Spleen (tissue), 11 donors: ENCODE results near the gene MAPKAP1. TPM values are rescaled to one million over a fixed set of nuclear protein-coding genes. Genes with fewer than 3 reads are reported as not detected.

Source experiments
- DNase-seq: peaks from one replicate; pipeline ENCODE4 v3.0.0-alpha.2; 2020
- H3K27ac ChIP-seq, 8 donors: fragments of 200-600 bp; sonication (generic) in 7 of 8; 1 replicate in 4 of 8; 2 replicates in 4 of 8; pipeline versions ENCODE4 v1.5.0 to v1.8.0; 2016 to 2021; ENCODE audit warnings: inconsistent platforms in 4 of 8, mild to moderate bottlenecking in 4 of 8, moderate library complexity in 1 of 8
- H3K27me3 ChIP-seq, 7 donors: fragments of 200-600 bp; sonication (generic) in 6 of 7; replicated peaks in 1 of 7; 1 replicate in 4 of 7; 2 replicates in 3 of 7; pipeline versions ENCODE4 v1.5.0 to v1.8.0; 2016 to 2021; ENCODE audit warnings: inconsistent platforms in 3 of 7, mild to moderate bottlenecking in 1 of 7
- H3K36me3 ChIP-seq, 6 donors: fragments of 200-600 bp; sonication (generic) in 5 of 6; 1 replicate in 4 of 6; 2 replicates in 2 of 6; pipeline versions ENCODE4 v1.5.0 to v1.8.0; 2016 to 2021; ENCODE audit warnings: inconsistent platforms in 2 of 6
- H3K4me1 ChIP-seq, 6 donors: fragments of 200-600 bp; sonication (generic) in 5 of 6; 1 replicate in 3 of 6; 2 replicates in 3 of 6; pipeline versions ENCODE4 v1.5.0 to v1.8.0; 2016 to 2021; ENCODE audit warnings: inconsistent platforms in 3 of 6
- H3K4me3 ChIP-seq, 8 donors: fragments of 200-600 bp; sonication (generic) in 7 of 8; 1 replicate in 4 of 8; 2 replicates in 4 of 8; pipeline versions ENCODE4 v1.5.0 to v1.8.0; 2016 to 2021; ENCODE audit warnings: inconsistent platforms in 4 of 8, mild to moderate bottlenecking in 4 of 8, moderate library complexity in 2 of 8
- H3K9me3 ChIP-seq, 8 donors: fragments of 200-600 bp; sonication (generic) in 7 of 8; 1 replicate in 4 of 8; 2 replicates in 4 of 8; pipeline versions ENCODE4 v1.5.0 to v1.8.0; 2016 to 2021; ENCODE audit warnings: inconsistent platforms in 4 of 8
- POLR2A ChIP-seq, 3 donors: fragments of 450-650 bp; IDR thresholded peaks; one replicate each; pipeline ENCODE4 v1.5.1; 2017; ENCODE audit warnings: antibody characterized with exemption in 3 of 3, mild to moderate bottlenecking in 1 of 3
- POLR2AphosphoS5 ChIP-seq, 3 donors: sonication (generic); formaldehyde crosslinking; IDR thresholded peaks; one replicate each; pipeline ENCODE4 v1.5.1; 2017; ENCODE audit warnings: antibody characterized with exemption in 3 of 3
- WGBS, 5 donors: extraction: QIAGEN DNeasy Blood & Tissue Kit in 3 of 5; methylation state at CpG; one replicate each; pipeline versions ENCODE4 v1.1.5 to v1.1.7; 2013 to 2018; 5-methylcytosine and 5-hydroxymethylcytosine counted together
- intact Hi-C: fragments of 100-400 bp; cut with DNase I; formaldehyde crosslinking; loops from one replicate; pipeline ENCODE4 v1.15.0; 2023; ENCODE audit warnings: low total_unique reads
- polyA plus RNA-seq, 3 donors: library from polyadenylated mRNA; stranded (reverse); fragments of 200-250 nt; gene quantifications; one replicate each; pipeline ENCODE4 v1.2.1, GENCODE V29; 2013
- total RNA-seq, 7 donors: library from RNA; depleted of rRNA in 3 of 7; stranded (reverse); fragments of >200 nt in 3 of 7; fragmentation: NEBNext Ultra II Directional in 4 of 7; extraction: Animal tissue kit (Norgen Biotek cat#: 25700) in 4 of 7; gene quantifications; one replicate each; pipeline versions ENCODE4 v1.1.0 to v1.2.1, GENCODE V29; 2016 to 2021
- TF ChIP-seq, protein P1 (sequence below), 11 experiments: fragments of 200-600 bp in 7 of 11; fragments of 450-650 bp in 4 of 11; sonication (generic) in 4 of 11; IDR thresholded peaks in 8 of 11; conservative IDR thresholded peaks in 3 of 11; 1 replicate in 7 of 11; 2 replicates in 4 of 11; pipeline versions ENCODE4 v1.4.0 to v1.8.0; 2016 to 2021; ENCODE audit warnings: antibody characterized with exemption in 11 of 11, inconsistent platforms in 4 of 11, mild to moderate bottlenecking in 1 of 11
- donor health status: healthy with polysubstance abuse.
- donor health status: DM: no; HTN: no; CAD: no; lungs with moderate emphysema.
- donor health status: DM: no; HTN: no; CAD: no.
- donor health status: Bipolar disorder and iron deficiency.
- donor health status: healthy.
- donor health status: DM: no; HTN: no; CAD: no.
- donor health status: DM: yes; HTN: yes; CAD: no.

MAPKAP1 gene
- total and polyA plus RNA-seq, 10 donors = 37.2 to 77.2 (median 60.4) TPM

DNA sequence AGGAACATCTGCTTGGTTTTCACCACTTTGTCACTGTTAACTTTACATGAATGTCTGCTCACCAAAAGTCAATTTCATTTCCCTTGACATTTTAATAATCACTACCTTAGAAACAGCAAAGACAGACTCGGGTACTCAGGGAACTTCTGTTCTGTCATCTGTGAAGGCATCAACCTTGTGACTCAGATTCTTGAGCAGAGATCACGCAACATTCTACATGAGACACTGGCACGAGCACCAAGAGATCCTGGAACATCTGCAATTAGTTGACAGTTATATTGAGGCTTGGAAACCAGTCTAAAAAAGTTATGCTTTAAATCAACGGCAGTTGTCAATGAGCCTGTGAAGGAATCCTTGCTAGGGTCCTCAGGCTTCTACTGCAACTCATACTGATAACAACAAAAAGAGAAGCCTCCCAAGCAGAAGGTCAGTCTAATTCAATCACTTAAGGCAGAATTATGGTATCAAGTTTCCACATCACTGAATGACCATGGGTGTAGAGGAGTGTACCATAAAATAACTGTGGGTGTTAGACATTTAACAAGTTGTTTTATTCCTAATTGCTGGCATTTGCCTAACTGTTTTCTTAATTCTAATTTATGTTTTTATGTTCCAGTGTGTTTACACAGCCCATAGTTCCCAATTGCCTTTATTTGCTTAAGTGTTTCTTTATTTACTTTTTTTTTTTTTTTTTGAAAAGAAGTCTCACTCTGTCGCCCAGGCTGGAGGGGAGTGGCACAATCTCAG, 36.8 kb upstream of the MAPKAP1 start:
- no peak for DNase-seq
- 78 to 87% (median 85%) methylated on average over 5 of the region's 5 CpGs for WGBS, 5 donors
- TF ChIP-seq POLR2A (IDR thresholded peaks at IDR 0.05) (no peak), POLR2AphosphoS5 (IDR thresholded peaks at IDR 0.05) (no peak)
- TF ChIP-seq, protein P1, sequence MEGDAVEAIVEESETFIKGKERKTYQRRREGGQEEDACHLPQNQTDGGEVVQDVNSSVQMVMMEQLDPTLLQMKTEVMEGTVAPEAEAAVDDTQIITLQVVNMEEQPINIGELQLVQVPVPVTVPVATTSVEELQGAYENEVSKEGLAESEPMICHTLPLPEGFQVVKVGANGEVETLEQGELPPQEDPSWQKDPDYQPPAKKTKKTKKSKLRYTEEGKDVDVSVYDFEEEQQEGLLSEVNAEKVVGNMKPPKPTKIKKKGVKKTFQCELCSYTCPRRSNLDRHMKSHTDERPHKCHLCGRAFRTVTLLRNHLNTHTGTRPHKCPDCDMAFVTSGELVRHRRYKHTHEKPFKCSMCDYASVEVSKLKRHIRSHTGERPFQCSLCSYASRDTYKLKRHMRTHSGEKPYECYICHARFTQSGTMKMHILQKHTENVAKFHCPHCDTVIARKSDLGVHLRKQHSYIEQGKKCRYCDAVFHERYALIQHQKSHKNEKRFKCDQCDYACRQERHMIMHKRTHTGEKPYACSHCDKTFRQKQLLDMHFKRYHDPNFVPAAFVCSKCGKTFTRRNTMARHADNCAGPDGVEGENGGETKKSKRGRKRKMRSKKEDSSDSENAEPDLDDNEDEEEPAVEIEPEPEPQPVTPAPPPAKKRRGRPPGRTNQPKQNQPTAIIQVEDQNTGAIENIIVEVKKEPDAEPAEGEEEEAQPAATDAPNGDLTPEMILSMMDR (IDR thresholded peaks at IDR 0.05 in 8 of 11, conservative IDR thresholded peaks at IDR 0.05 in 3 of 11) = no peak
- Histone ChIP-seq H3K27ac (no peak overlapping the region), H3K4me1 (peaks cover 3 to 20% (median 11%) of the 10 kb centered on the region in 6 donors), H3K27me3 (no peaks in the 10 kb centered on the region), H3K36me3 (no peaks in the 10 kb centered on the region), H3K4me3 (no peak overlapping the region), H3K9me3 (no peaks in the 10 kb centered on the region)
- intact Hi-C loops = no loop called here

DNA sequence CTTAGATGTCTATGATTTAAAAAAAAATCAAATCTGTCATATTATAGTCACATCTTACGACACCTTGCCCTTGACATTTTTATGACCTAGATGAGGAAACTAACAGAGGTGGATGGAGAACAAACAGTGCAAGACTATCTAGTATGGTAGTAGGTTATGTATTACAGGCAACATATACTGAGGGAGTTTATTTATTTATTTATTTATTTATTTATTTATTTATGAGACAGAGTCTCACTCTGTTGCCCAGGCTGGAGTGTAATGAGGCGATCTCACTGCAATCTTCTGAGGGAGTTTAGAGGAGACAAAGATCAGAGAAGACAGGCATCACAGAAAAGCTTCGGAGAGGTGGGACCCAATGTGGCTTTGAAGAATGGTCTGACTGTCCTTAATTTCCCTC, 35.6 kb upstream of the MAPKAP1 start:
- WGBS, 5 donors = 90 to 96% (median 91%) methylated on average over 3 of the region's 3 CpGs
- H3K9me3 ChIP-seq = no peaks in the 10 kb centered on the region
- H3K27me3 ChIP-seq = no peaks in the 10 kb centered on the region
- no peak for DNase-seq
- no peak overlapping the region for H3K27ac ChIP-seq
- H3K36me3 ChIP-seq = no peaks in the 10 kb centered on the region
- intact Hi-C loops = no loop called here
- no peak overlapping the region for H3K4me3 ChIP-seq
- H3K4me1 ChIP-seq = peaks cover 0 to 13% (median 6%) of the 10 kb centered on the region in 6 donors
- TF ChIP-seq POLR2AphosphoS5 (IDR thresholded peaks at IDR 0.05) = no peak
- TF ChIP-seq, protein P1 (IDR thresholded peaks at IDR 0.05 in 8 of 11, conservative IDR thresholded peaks at IDR 0.05 in 3 of 11) = no peak
- no peak for TF ChIP-seq POLR2A (IDR thresholded peaks at IDR 0.05)

DNA sequence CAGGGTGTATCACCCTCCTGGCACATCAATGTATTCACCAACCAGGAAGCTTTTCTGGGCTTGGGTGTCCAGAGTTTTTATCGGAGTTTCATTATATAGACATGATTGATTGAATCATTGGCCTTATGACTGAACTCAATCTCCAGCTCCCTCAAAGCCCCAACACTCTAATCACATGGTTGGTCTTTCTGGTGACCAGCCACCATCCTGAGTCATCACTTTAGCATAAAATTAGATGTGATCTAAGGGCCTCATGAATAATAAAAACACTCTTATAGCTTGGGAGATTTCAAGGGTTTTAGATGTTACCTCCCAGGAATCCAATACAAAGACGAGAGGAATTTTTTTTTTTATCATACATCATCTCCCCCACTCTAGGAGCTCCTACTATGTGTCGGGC, 32.4 kb upstream of the MAPKAP1 start:
- intact Hi-C loops = no loop called here
- Histone ChIP-seq H3K36me3 (no peaks in the 10 kb centered on the region), H3K4me1 (no peaks in the 10 kb centered on the region), H3K27ac (no peak overlapping the region), H3K27me3 (no peaks in the 10 kb centered on the region), H3K9me3 (no peaks in the 10 kb centered on the region), H3K4me3 (no peak overlapping the region)
- no peak for DNase-seq
- TF ChIP-seq POLR2A (IDR thresholded peaks at IDR 0.05) (no peak), POLR2AphosphoS5 (IDR thresholded peaks at IDR 0.05) (no peak)
- TF ChIP-seq, protein P1 (IDR thresholded peaks at IDR 0.05 in 8 of 11, conservative IDR thresholded peaks at IDR 0.05 in 3 of 11) = no peak
- WGBS, 5 donors = 82 to 95% (median 91%) methylated on average over 3 of the region's 3 CpGs

DNA sequence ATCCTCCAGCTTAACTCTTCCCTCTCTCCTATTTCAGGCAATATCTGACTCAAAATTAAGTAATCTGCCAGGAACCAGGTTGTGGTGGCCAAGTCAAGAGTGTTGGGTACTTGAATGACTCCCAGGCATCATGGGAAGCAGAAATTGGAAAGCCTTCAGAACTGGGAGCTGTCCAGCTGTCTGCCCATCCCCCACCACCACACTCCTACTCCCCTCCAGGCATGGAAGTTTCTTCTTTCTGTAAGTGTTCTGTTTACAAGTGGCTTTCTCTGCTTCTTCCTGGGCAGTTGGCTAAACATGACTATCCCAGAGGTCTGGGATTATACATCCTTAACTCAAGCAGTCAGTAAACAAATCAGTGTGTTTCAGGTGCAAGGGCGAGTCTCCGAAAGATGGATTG, 25.6 kb upstream of the MAPKAP1 start:
- Histone ChIP-seq H3K36me3 (no peaks in the 10 kb centered on the region), H3K9me3 (no peaks in the 10 kb centered on the region), H3K27me3 (no peaks in the 10 kb centered on the region), H3K4me3 (no peak overlapping the region), H3K27ac (no peak overlapping the region), H3K4me1 (no peaks in the 10 kb centered on the region)
- TF ChIP-seq, protein P1 (IDR thresholded peaks at IDR 0.05 in 8 of 11, conservative IDR thresholded peaks at IDR 0.05 in 3 of 11) = no peak
- TF ChIP-seq POLR2A (IDR thresholded peaks at IDR 0.05) (no peak), POLR2AphosphoS5 (IDR thresholded peaks at IDR 0.05) (no peak)
- DNase-seq = no peak
- intact Hi-C loops = no loop called here
- WGBS, 5 donors = 91 to 100% (median 98%) methylated on average over 2 of the region's 2 CpGs
